MCF 10A (cell line): ENCODE data around the gene ADGRG6. TPM values are rescaled to one million over a fixed set of nuclear protein-coding genes. Genes with fewer than 3 reads are reported as not detected.

Experiments used
- BruUV-seq: library from RNA; stranded (reverse); fragments of 400-500 nt; replicated peaks from 2 replicates; lab custom pipeline; 2021; lab: Mats Ljungman, UMichigan
- CTCF ChIA-PET: fragments of 300-600 bp; sonication (Branson Sonifier 250); formaldehyde crosslinking; extraction: SDS; loops from one replicate; lab custom pipeline; 2021; ENCODE audit warnings: antibody characterized with exemption, inconsistent platforms; lab: Yijun Ruan, JAX
- POLR2A ChIA-PET: fragments of 300-600, 350-650 bp; sonication (Branson Sonifier 250); formaldehyde crosslinking; extraction: SDS; loops from one replicate; lab custom pipeline; 2020; ENCODE audit warnings: antibody characterized with exemption, inconsistent platforms; lab: Yijun Ruan, JAX
- DNase-seq: peaks from one replicate; pipeline ENCODE4 v3.0.0-alpha.2; 2018; ENCODE audit not compliant: unreplicated experiment
- H3K27ac Mint-ChIP-seq: one replicate; pipeline ENCODE4 v1.8.0; 2022; ENCODE audit warnings: mild to moderate bottlenecking, low read depth, mixed read lengths; ENCODE audit not compliant: unreplicated experiment
- H3K27me3 Mint-ChIP-seq: one replicate; pipeline ENCODE4 v1.8.0; 2022; ENCODE audit warnings: mixed read lengths; ENCODE audit not compliant: insufficient read depth, unreplicated experiment
- H3K36me3 Mint-ChIP-seq: one replicate; pipeline ENCODE4 v1.8.0; 2022; ENCODE audit warnings: mild to moderate bottlenecking, moderate library complexity, mixed read lengths; ENCODE audit not compliant: insufficient read depth, unreplicated experiment
- H3K4me1 Mint-ChIP-seq: one replicate; pipeline ENCODE4 v1.8.0; 2022; ENCODE audit warnings: mixed read lengths; ENCODE audit not compliant: insufficient read depth, unreplicated experiment
- H3K4me3 Mint-ChIP-seq: one replicate; pipeline ENCODE4 v1.8.0; 2022; ENCODE audit warnings: mild to moderate bottlenecking, moderate library complexity, mixed read lengths; ENCODE audit not compliant: unreplicated experiment
- H3K9me3 Mint-ChIP-seq: one replicate; pipeline ENCODE4 v1.8.0; 2022; ENCODE audit warnings: mixed read lengths; ENCODE audit not compliant: unreplicated experiment
- CTCF ChIP-seq: fragments of 200-600 bp; IDR thresholded peaks from one replicate; pipeline ENCODE4 v1.8.0; 2022; ENCODE audit warnings: antibody characterized with exemption, mild to moderate bottlenecking; ENCODE audit not compliant: unreplicated experiment
- intact Hi-C: fragments of 100-400 bp; cut with micrococcal nuclease; formaldehyde crosslinking; loops from 2 replicates; pipeline ENCODE4 v1.14.1; 2022
- total RNA-seq: library from RNA; stranded (reverse); gene quantifications from 2 replicates; pipeline ENCODE4 v1.2.3, GENCODE V29; 2022

The ADGRG6 gene
- total RNA-seq, 1 experiment from 2014 or later: 44.2 TPM

GRCh38 chr6:142374091-142374770 is 72.4 kb downstream of the ADGRG6 start:
- Mint-ChIP-seq H3K9me3 (no peaks in the 10 kb centered on the region), H3K4me3 (no peak overlapping the region), H3K27me3 (no peaks in the 10 kb centered on the region), H3K36me3 (no peaks in the 10 kb centered on the region), H3K27ac (no peak overlapping the region), H3K4me1 (peaks cover 51% of the 10 kb centered on the region)
- ChIA-PET POLR2A (interaction anchor here (1.0 to 5.6 kb wide), 8 partner anchors 12 to 73 kb away, joined by 3 to 102 read pairs (median 4); partner anchors contain the start of gene ADGRG6), CTCF (interaction anchor here (0.6 to 1.9 kb wide), 4 partner anchors 13 to 325 kb away, joined by 3 to 8 read pairs (median 4); partner anchors contain the start of gene ADGRG6)
- no peak for TF ChIP-seq CTCF
- DNase-seq: no peak
- intact Hi-C loops: no loop called here
- no TSS peak for BruUV-seq

- H3K4me3 Mint-ChIP-seq: peak overlapping the region; percentile 41
- DNase-seq: peak; percentile 68
- intact Hi-C loops: loop anchor here (1.0 kb wide), 1 partner anchor 47 kb away; no protein-coding TSS in a partner anchor
- TF ChIP-seq CTCF: no peak
- ChIA-PET CTCF (interaction anchor here (0.7 to 1.7 kb wide), 3 partner anchors 14 to 243 kb away, joined by 3 to 8 read pairs (median 4); partner anchors contain the start of gene ADGRG6), POLR2A (interaction anchor here (0.7 to 5.6 kb wide), 7 partner anchors 13 to 227 kb away, joined by 3 to 102 read pairs (median 12); partner anchors contain the start of genes ADGRG6, NMBR and VTA1)
- peaks cover 53% of the 10 kb centered on the region for H3K4me1 Mint-ChIP-seq
- H3K36me3 Mint-ChIP-seq: no peaks in the 10 kb centered on the region
- H3K9me3 Mint-ChIP-seq: no peaks in the 10 kb centered on the region
- H3K27me3 Mint-ChIP-seq: no peaks in the 10 kb centered on the region
- no TSS peak for BruUV-seq
- peak overlapping the region; percentile 78 for H3K27ac Mint-ChIP-seq
Measured at GRCh38 chr6:142374965-142375733, 73.3 kb downstream of the ADGRG6 start.

GRCh38 chr6:142376115-142376514 is 74.3 kb downstream of the ADGRG6 start:
- DNase-seq: no peak
- intact Hi-C loops: no loop called here
- peaks cover 53% of the 10 kb centered on the region for H3K4me1 Mint-ChIP-seq

More at GRCh38 chr6:142376115-142376514, 74.3 kb downstream of the ADGRG6 start:
- no peaks in the 10 kb centered on the region for H3K27me3 Mint-ChIP-seq
- TF ChIP-seq CTCF: no peak
- peak overlapping the region; percentile 28 for H3K4me3 Mint-ChIP-seq
- BruUV-seq: no TSS peak
- no peaks in the 10 kb centered on the region for H3K36me3 Mint-ChIP-seq
- ChIA-PET CTCF (interaction anchor here (1.0 to 4.2 kb wide), 2 partner anchors 11 to 75 kb away, joined by 7 to 26 read pairs; no protein-coding TSS in a partner anchor), POLR2A (interaction anchor here (0.6 to 5.6 kb wide), 7 partner anchors 14 to 1629 kb away, joined by 4 to 102 read pairs (median 12); partner anchors contain the start of genes ADGRG6, NMBR and VTA1)
- H3K9me3 Mint-ChIP-seq: no peaks in the 10 kb centered on the region
- H3K27ac Mint-ChIP-seq: peak overlapping the region; percentile 92
